Panc1 (cell line): ENCODE results near the gene C6orf89.

Experiments
- POLR2AphosphoS5 ChIP-seq: IDR thresholded peaks from 2 replicates; pipeline ENCODE4 v1.6.1; 2012; ENCODE audit warnings: mild to moderate bottlenecking, low read depth, low read length, moderate library complexity
- TF ChIP-seq, protein P1 (sequence below): fragments of 450-650 bp; IDR thresholded peaks from 2 replicates; pipeline ENCODE4 v1.5.1; 2017; ENCODE audit warnings: mild to moderate bottlenecking
- TF ChIP-seq, protein P2 (sequence below), 2 experiments: IDR thresholded peaks; 2 replicates each; pipeline ENCODE4 v1.6.1; 2011 to 2012; ENCODE audit warnings: low read depth in 2 of 2, control low read depth in 1 of 2, low read length in 1 of 2, mild to moderate bottlenecking in 1 of 2, moderate library complexity in 1 of 2; ENCODE audit not compliant: insufficient read depth in 1 of 2

DNA sequence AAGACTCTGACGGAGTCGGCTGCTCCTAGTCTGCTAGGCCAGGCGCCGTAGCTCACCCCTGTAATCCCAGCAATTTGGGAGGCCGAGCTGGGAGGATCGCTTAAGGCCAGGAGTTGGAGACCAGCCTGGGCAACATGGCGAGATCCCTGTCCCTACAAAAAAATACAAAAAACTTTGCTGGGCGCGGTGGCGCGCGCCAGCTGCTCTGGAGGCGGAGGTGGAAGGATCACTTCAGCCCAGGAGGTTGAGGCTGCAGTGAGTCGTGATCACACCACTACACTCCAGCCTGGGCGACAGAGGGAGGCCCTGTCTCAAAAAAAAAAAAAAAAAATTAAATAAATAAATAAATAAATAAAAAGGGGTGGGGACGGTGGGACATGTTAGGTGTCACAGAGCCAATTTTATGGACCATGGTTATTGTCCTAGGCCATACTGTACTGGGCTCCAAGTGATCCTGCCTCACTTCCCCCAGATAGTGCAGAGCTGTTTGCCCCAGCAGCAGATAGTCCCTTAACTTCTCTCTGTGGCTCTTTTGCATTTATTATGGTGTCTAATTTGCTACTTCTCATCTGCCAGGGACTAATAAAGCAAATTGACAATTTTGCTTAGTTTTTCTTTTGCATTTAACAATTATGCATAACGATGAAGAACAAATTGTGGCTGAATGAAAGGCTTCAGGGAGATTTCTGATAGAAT is 74.0 kb downstream of the C6orf89 start:
- TF ChIP-seq, protein P1, sequence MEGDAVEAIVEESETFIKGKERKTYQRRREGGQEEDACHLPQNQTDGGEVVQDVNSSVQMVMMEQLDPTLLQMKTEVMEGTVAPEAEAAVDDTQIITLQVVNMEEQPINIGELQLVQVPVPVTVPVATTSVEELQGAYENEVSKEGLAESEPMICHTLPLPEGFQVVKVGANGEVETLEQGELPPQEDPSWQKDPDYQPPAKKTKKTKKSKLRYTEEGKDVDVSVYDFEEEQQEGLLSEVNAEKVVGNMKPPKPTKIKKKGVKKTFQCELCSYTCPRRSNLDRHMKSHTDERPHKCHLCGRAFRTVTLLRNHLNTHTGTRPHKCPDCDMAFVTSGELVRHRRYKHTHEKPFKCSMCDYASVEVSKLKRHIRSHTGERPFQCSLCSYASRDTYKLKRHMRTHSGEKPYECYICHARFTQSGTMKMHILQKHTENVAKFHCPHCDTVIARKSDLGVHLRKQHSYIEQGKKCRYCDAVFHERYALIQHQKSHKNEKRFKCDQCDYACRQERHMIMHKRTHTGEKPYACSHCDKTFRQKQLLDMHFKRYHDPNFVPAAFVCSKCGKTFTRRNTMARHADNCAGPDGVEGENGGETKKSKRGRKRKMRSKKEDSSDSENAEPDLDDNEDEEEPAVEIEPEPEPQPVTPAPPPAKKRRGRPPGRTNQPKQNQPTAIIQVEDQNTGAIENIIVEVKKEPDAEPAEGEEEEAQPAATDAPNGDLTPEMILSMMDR: no peak
- TF ChIP-seq POLR2AphosphoS5: no peak
- TF ChIP-seq, protein P2, sequence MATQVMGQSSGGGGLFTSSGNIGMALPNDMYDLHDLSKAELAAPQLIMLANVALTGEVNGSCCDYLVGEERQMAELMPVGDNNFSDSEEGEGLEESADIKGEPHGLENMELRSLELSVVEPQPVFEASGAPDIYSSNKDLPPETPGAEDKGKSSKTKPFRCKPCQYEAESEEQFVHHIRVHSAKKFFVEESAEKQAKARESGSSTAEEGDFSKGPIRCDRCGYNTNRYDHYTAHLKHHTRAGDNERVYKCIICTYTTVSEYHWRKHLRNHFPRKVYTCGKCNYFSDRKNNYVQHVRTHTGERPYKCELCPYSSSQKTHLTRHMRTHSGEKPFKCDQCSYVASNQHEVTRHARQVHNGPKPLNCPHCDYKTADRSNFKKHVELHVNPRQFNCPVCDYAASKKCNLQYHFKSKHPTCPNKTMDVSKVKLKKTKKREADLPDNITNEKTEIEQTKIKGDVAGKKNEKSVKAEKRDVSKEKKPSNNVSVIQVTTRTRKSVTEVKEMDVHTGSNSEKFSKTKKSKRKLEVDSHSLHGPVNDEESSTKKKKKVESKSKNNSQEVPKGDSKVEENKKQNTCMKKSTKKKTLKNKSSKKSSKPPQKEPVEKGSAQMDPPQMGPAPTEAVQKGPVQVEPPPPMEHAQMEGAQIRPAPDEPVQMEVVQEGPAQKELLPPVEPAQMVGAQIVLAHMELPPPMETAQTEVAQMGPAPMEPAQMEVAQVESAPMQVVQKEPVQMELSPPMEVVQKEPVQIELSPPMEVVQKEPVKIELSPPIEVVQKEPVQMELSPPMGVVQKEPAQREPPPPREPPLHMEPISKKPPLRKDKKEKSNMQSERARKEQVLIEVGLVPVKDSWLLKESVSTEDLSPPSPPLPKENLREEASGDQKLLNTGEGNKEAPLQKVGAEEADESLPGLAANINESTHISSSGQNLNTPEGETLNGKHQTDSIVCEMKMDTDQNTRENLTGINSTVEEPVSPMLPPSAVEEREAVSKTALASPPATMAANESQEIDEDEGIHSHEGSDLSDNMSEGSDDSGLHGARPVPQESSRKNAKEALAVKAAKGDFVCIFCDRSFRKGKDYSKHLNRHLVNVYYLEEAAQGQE (IDR thresholded peaks at IDR 0.05; ENCODE audit: insufficient read depth in 1 of 2, low read depth in 2 of 2, low read length in 1 of 2): no peak
